SK-N-SH treated with all-trans-retinoic acid at 6 μM for 48 hours (cell line): Measurements from ENCODE around the gene ANO3.

Source experiments
- ARNTL ChIP-seq: fragments of 450-650 bp; formaldehyde crosslinking; IDR thresholded peaks from 2 replicates; pipeline ENCODE4 v1.5.0; 2020; ENCODE audit warnings: low read depth, mild to moderate bottlenecking, moderate library complexity, borderline replicate concordance
- BACH2 ChIP-seq: fragments of 250-450 bp; sonication (Bioruptor Pico); IDR thresholded peaks from 2 replicates; pipeline ENCODE4 v1.9.0; 2021; ENCODE audit warnings: mild to moderate bottlenecking, borderline replicate concordance
- CREB5 ChIP-seq: fragments of 250-450 bp; sonication (Bioruptor Pico); IDR thresholded peaks from 2 replicates; pipeline ENCODE4 v1.5.1; 2020; ENCODE audit warnings: low read depth, mild to moderate bottlenecking, moderate library complexity
- CSDC2 ChIP-seq: fragments of 250-450 bp; sonication (Bioruptor Pico); IDR thresholded peaks from 2 replicates; pipeline ENCODE4 v1.5.0; 2020; ENCODE audit warnings: mild to moderate bottlenecking, moderate library complexity
- ESRRG ChIP-seq: fragments of 250-450 bp; sonication (Bioruptor Pico); IDR thresholded peaks from 2 replicates; pipeline ENCODE4 v1.6.1; 2021; ENCODE audit warnings: mild to moderate bottlenecking
- OSR1 ChIP-seq: fragments of 250-450 bp; sonication (Bioruptor Pico); IDR thresholded peaks from 2 replicates; pipeline ENCODE4 v1.8.0; 2022; ENCODE audit warnings: moderate library complexity, mild to moderate bottlenecking, inconsistent platforms
- RARB ChIP-seq: fragments of 250-450 bp; sonication (Bioruptor Pico); IDR thresholded peaks from 2 replicates; pipeline ENCODE4 v1.8.0; 2021; ENCODE audit warnings: mild to moderate bottlenecking, moderate library complexity
- ZC3H10 ChIP-seq: fragments of 250-450 bp; sonication (Bioruptor Pico); IDR thresholded peaks from 2 replicates; pipeline ENCODE4 v1.5.1; 2021; ENCODE audit warnings: mild to moderate bottlenecking, moderate library complexity
- ZFP3 ChIP-seq: fragments of 250-450 bp; sonication (Bioruptor Pico); IDR thresholded peaks from 2 replicates; pipeline ENCODE4 v1.5.0; 2020; ENCODE audit warnings: mild to moderate bottlenecking, moderate library complexity
- ZFP30 ChIP-seq: fragments of 450-650 bp; formaldehyde crosslinking; IDR thresholded peaks from 2 replicates; pipeline ENCODE4 v1.5.0; 2022; ENCODE audit warnings: mild to moderate bottlenecking, moderate library complexity
- ZNF70 ChIP-seq: fragments of 450-650 bp; formaldehyde crosslinking; IDR thresholded peaks from 2 replicates; pipeline ENCODE4 v1.5.0; 2020; ENCODE audit warnings: mild to moderate bottlenecking, moderate library complexity

GRCh38 chr11:26688701-26689100, 356.8 kb downstream of the ANO3 start:
- no peak for TF ChIP-seq ZFP30 (CRISPR knock-in tag)
- no peak for TF ChIP-seq BACH2
- TF ChIP-seq ZFP3: no peak
- TF ChIP-seq ARNTL: no peak
- no peak for TF ChIP-seq CREB5
- TF ChIP-seq ZNF70 (CRISPR knock-in tag): no peak
- no peak for TF ChIP-seq RARB (CRISPR knock-in tag)
- TF ChIP-seq ZC3H10 (CRISPR knock-in tag): no peak
- TF ChIP-seq ESRRG (CRISPR knock-in tag): no peak
- no peak for TF ChIP-seq OSR1
- TF ChIP-seq CSDC2: no peak
